Measurements from ENCODE around the gene TSPAN11.

TSPAN11 gene

GRCh38 chr12:30955214-30955613 is 28.7 kb downstream of the TSPAN11 start:
- H3K9ac ChIP-seq (ENCODE audit: low read depth in 1 of 2, low read length in 2 of 2): no peak overlapping the region
- peaks cover 0 to 3% of the 10 kb centered on the region in 2 donors for H3K27me3 ChIP-seq (ENCODE audit: control insufficient read depth in 2 of 2, insufficient read depth in 2 of 2, low read length in 2 of 2)
- H3K27ac ChIP-seq (ENCODE audit: low read depth in 2 of 2, low read length in 2 of 2): no peak overlapping the region
- H3K4me3 ChIP-seq (ENCODE audit: low read length in 2 of 2): no peak overlapping the region
- peaks cover 0 to 3% of the 10 kb centered on the region in 2 donors for H3K4me1 ChIP-seq (ENCODE audit: control insufficient read depth in 2 of 2, insufficient read depth in 2 of 2, low read length in 2 of 2)
- no peaks in the 10 kb centered on the region for H3K36me3 ChIP-seq (ENCODE audit: control insufficient read depth in 2 of 2, insufficient read depth in 2 of 2, low read length in 2 of 2)
- no peaks in the 10 kb centered on the region for H3K9me3 ChIP-seq (ENCODE audit: control insufficient read depth in 2 of 2, low read length in 2 of 2)

GRCh38 chr12:30959110-30959710 is 32.7 kb downstream of the TSPAN11 start:
- Histone ChIP-seq H3K36me3 (ENCODE audit: control insufficient read depth in 2 of 2, insufficient read depth in 2 of 2, low read length in 2 of 2) (no peaks in the 10 kb centered on the region), H3K9ac (ENCODE audit: low read depth in 1 of 2, low read length in 2 of 2) (no peak overlapping the region), H3K27ac (ENCODE audit: low read depth in 2 of 2, low read length in 2 of 2) (no peak overlapping the region), H3K27me3 (ENCODE audit: control insufficient read depth in 2 of 2, insufficient read depth in 2 of 2, low read length in 2 of 2) (peaks cover 0 to 3% of the 10 kb centered on the region in 2 donors), H3K4me3 (ENCODE audit: low read length in 2 of 2) (no peak overlapping the region), H3K4me1 (ENCODE audit: control insufficient read depth in 2 of 2, insufficient read depth in 2 of 2, low read length in 2 of 2) (peaks cover 0 to 3% of the 10 kb centered on the region in 2 donors), H3K9me3 (ENCODE audit: control insufficient read depth in 2 of 2, low read length in 2 of 2) (no peaks in the 10 kb centered on the region)

- Histone ChIP-seq H3K4me3 (ENCODE audit: low read length in 2 of 2) (no peak overlapping the region), H3K27ac (ENCODE audit: low read depth in 2 of 2, low read length in 2 of 2) (no peak overlapping the region), H3K36me3 (ENCODE audit: control insufficient read depth in 2 of 2, insufficient read depth in 2 of 2, low read length in 2 of 2) (no peaks in the 10 kb centered on the region), H3K9ac (ENCODE audit: low read depth in 1 of 2, low read length in 2 of 2) (no peak overlapping the region), H3K27me3 (ENCODE audit: control insufficient read depth in 2 of 2, insufficient read depth in 2 of 2, low read length in 2 of 2) (peaks cover 0 to 3% of the 10 kb centered on the region in 2 donors), H3K9me3 (ENCODE audit: control insufficient read depth in 2 of 2, low read length in 2 of 2) (no peaks in the 10 kb centered on the region), H3K4me1 (ENCODE audit: control insufficient read depth in 2 of 2, insufficient read depth in 2 of 2, low read length in 2 of 2) (peaks cover 0 to 3% of the 10 kb centered on the region in 2 donors)
Measured at GRCh38 chr12:30959778-30960177, 33.2 kb downstream of the TSPAN11 start.

GRCh38 chr12:30961030-30961429 is 34.5 kb downstream of the TSPAN11 start:
- Histone ChIP-seq H3K4me3 (ENCODE audit: low read length in 2 of 2) (no peak overlapping the region), H3K9ac (ENCODE audit: low read depth in 1 of 2, low read length in 2 of 2) (no peak overlapping the region), H3K9me3 (ENCODE audit: control insufficient read depth in 2 of 2, low read length in 2 of 2) (no peaks in the 10 kb centered on the region), H3K36me3 (ENCODE audit: control insufficient read depth in 2 of 2, insufficient read depth in 2 of 2, low read length in 2 of 2) (no peaks in the 10 kb centered on the region), H3K4me1 (ENCODE audit: control insufficient read depth in 2 of 2, insufficient read depth in 2 of 2, low read length in 2 of 2) (peaks cover 0 to 3% of the 10 kb centered on the region in 2 donors), H3K27me3 (ENCODE audit: control insufficient read depth in 2 of 2, insufficient read depth in 2 of 2, low read length in 2 of 2) (peaks cover 0 to 3% of the 10 kb centered on the region in 2 donors), H3K27ac (ENCODE audit: low read depth in 2 of 2, low read length in 2 of 2) (no peak overlapping the region)

GRCh38 chr12:30962047-30962446 is 35.5 kb downstream of the TSPAN11 start:
- H3K27ac ChIP-seq (ENCODE audit: low read depth in 2 of 2, low read length in 2 of 2): no peak overlapping the region
- peaks cover 0 to 3% of the 10 kb centered on the region in 2 donors for H3K4me1 ChIP-seq (ENCODE audit: control insufficient read depth in 2 of 2, insufficient read depth in 2 of 2, low read length in 2 of 2)
- no peaks in the 10 kb centered on the region for H3K9me3 ChIP-seq (ENCODE audit: control insufficient read depth in 2 of 2, low read length in 2 of 2)
- H3K9ac ChIP-seq (ENCODE audit: low read depth in 1 of 2, low read length in 2 of 2): no peak overlapping the region
- H3K27me3 ChIP-seq (ENCODE audit: control insufficient read depth in 2 of 2, insufficient read depth in 2 of 2, low read length in 2 of 2): peaks cover 0 to 3% of the 10 kb centered on the region in 2 donors
- no peak overlapping the region for H3K4me3 ChIP-seq (ENCODE audit: low read length in 2 of 2)
- H3K36me3 ChIP-seq (ENCODE audit: control insufficient read depth in 2 of 2, insufficient read depth in 2 of 2, low read length in 2 of 2): no peaks in the 10 kb centered on the region

GRCh38 chr12:30963709-30964564 is 37.4 kb downstream of the TSPAN11 start:
- H3K27me3 ChIP-seq (ENCODE audit: control insufficient read depth in 2 of 2, insufficient read depth in 2 of 2, low read length in 2 of 2): no peaks in the 10 kb centered on the region
- H3K4me1 ChIP-seq (ENCODE audit: control insufficient read depth in 2 of 2, insufficient read depth in 2 of 2, low read length in 2 of 2): peaks cover 0 to 3% of the 10 kb centered on the region in 2 donors
- no peaks in the 10 kb centered on the region for H3K36me3 ChIP-seq (ENCODE audit: control insufficient read depth in 2 of 2, insufficient read depth in 2 of 2, low read length in 2 of 2)
- no peak overlapping the region for H3K9ac ChIP-seq (ENCODE audit: low read depth in 1 of 2, low read length in 2 of 2)
- no peak overlapping the region for H3K4me3 ChIP-seq (ENCODE audit: low read length in 2 of 2)
- H3K27ac ChIP-seq (ENCODE audit: low read depth in 2 of 2, low read length in 2 of 2): no peak overlapping the region
- H3K9me3 ChIP-seq (ENCODE audit: control insufficient read depth in 2 of 2, low read length in 2 of 2): no peaks in the 10 kb centered on the region

GRCh38 chr12:30964896-30965612 is 38.5 kb downstream of the TSPAN11 start:
- Histone ChIP-seq H3K4me1 (ENCODE audit: control insufficient read depth in 2 of 2, insufficient read depth in 2 of 2, low read length in 2 of 2) (no peaks in the 10 kb centered on the region), H3K9ac (ENCODE audit: low read depth in 1 of 2, low read length in 2 of 2) (no peak overlapping the region), H3K27ac (ENCODE audit: low read depth in 2 of 2, low read length in 2 of 2) (no peak overlapping the region), H3K4me3 (ENCODE audit: low read length in 2 of 2) (no peak overlapping the region), H3K36me3 (ENCODE audit: control insufficient read depth in 2 of 2, insufficient read depth in 2 of 2, low read length in 2 of 2) (no peaks in the 10 kb centered on the region), H3K9me3 (ENCODE audit: control insufficient read depth in 2 of 2, low read length in 2 of 2) (no peaks in the 10 kb centered on the region), H3K27me3 (ENCODE audit: control insufficient read depth in 2 of 2, insufficient read depth in 2 of 2, low read length in 2 of 2) (no peaks in the 10 kb centered on the region)

DNA sequence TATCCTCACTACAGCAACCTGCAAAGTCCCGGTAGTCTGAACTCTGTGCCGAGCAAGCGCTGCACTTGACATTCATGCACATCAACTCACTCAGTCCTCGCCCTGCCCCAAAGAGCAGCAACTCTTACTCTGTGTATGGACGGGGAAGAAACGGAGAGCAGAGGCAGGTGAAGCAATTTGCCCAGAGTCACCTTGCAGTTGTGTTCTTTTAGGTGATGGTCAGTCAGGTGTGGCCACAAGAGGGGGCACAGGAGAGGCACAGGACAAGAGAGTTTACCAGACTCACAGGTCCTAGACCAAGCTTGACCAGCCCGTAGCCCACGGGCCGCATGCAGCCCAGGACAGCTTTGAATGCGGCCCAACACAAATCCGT is 39.1 kb downstream of the TSPAN11 start:
- H3K9ac ChIP-seq (ENCODE audit: low read depth in 1 of 2, low read length in 2 of 2): no peak overlapping the region
- H3K4me1 ChIP-seq (ENCODE audit: control insufficient read depth in 2 of 2, insufficient read depth in 2 of 2, low read length in 2 of 2): no peaks in the 10 kb centered on the region
- H3K27me3 ChIP-seq (ENCODE audit: control insufficient read depth in 2 of 2, insufficient read depth in 2 of 2, low read length in 2 of 2): no peaks in the 10 kb centered on the region
- no peak overlapping the region for H3K27ac ChIP-seq (ENCODE audit: low read depth in 2 of 2, low read length in 2 of 2)
- H3K4me3 ChIP-seq (ENCODE audit: low read length in 2 of 2): no peak overlapping the region
- no peaks in the 10 kb centered on the region for H3K9me3 ChIP-seq (ENCODE audit: control insufficient read depth in 2 of 2, low read length in 2 of 2)
- H3K36me3 ChIP-seq (ENCODE audit: control insufficient read depth in 2 of 2, insufficient read depth in 2 of 2, low read length in 2 of 2): no peaks in the 10 kb centered on the region

- H3K27me3 ChIP-seq (ENCODE audit: control insufficient read depth in 2 of 2, insufficient read depth in 2 of 2, low read length in 2 of 2): no peaks in the 10 kb centered on the region
- H3K36me3 ChIP-seq (ENCODE audit: control insufficient read depth in 2 of 2, insufficient read depth in 2 of 2, low read length in 2 of 2): no peaks in the 10 kb centered on the region
- peaks cover 0 to 4% of the 10 kb centered on the region in 2 donors for H3K4me1 ChIP-seq (ENCODE audit: control insufficient read depth in 2 of 2, insufficient read depth in 2 of 2, low read length in 2 of 2)
- H3K9me3 ChIP-seq (ENCODE audit: control insufficient read depth in 2 of 2, low read length in 2 of 2): no peaks in the 10 kb centered on the region
- no peak overlapping the region for H3K4me3 ChIP-seq (ENCODE audit: low read length in 2 of 2)
- H3K9ac ChIP-seq (ENCODE audit: low read depth in 1 of 2, low read length in 2 of 2): no peak overlapping the region
- no peak overlapping the region for H3K27ac ChIP-seq (ENCODE audit: low read depth in 2 of 2, low read length in 2 of 2)
Measured at GRCh38 chr12:30967026-30967425, 40.5 kb downstream of the TSPAN11 start.

GRCh38 chr12:30968211-30968610 is 41.7 kb downstream of the TSPAN11 start:
- Histone ChIP-seq H3K4me3 (ENCODE audit: low read length in 2 of 2) (no peak overlapping the region), H3K4me1 (ENCODE audit: control insufficient read depth in 2 of 2, insufficient read depth in 2 of 2, low read length in 2 of 2) (peaks cover 0 to 4% of the 10 kb centered on the region in 2 donors), H3K36me3 (ENCODE audit: control insufficient read depth in 2 of 2, insufficient read depth in 2 of 2, low read length in 2 of 2) (no peaks in the 10 kb centered on the region), H3K27ac (ENCODE audit: low read depth in 2 of 2, low read length in 2 of 2) (no peak overlapping the region), H3K27me3 (ENCODE audit: control insufficient read depth in 2 of 2, insufficient read depth in 2 of 2, low read length in 2 of 2) (no peaks in the 10 kb centered on the region), H3K9ac (ENCODE audit: low read depth in 1 of 2, low read length in 2 of 2) (no peak overlapping the region), H3K9me3 (ENCODE audit: control insufficient read depth in 2 of 2, low read length in 2 of 2) (no peaks in the 10 kb centered on the region)
